Mammary epithelial cell (primary cell): ENCODE measurements around the gene BAIAP2L1.

Experiments used
- EZH2 ChIP-seq: IDR thresholded peaks from 2 replicates; pipeline ENCODE4 v1.6.1; 2012; ENCODE audit warnings: low read length, inconsistent platforms, borderline replicate concordance
- TF ChIP-seq, protein P1 (sequence below), 2 donors: IDR thresholded peaks in 1 of 2; conservative IDR thresholded peaks in 1 of 2; 2 replicates each; pipeline ENCODE4 v1.5.1; 2011 to 2012; ENCODE audit warnings: inconsistent platforms in 2 of 2, low read length in 2 of 2, mild to moderate bottlenecking in 2 of 2, control low read depth in 1 of 2, low read depth in 1 of 2; ENCODE audit not compliant: insufficient read depth in 1 of 2; ENCODE audit errors: extremely low read depth in 1 of 2

DNA sequence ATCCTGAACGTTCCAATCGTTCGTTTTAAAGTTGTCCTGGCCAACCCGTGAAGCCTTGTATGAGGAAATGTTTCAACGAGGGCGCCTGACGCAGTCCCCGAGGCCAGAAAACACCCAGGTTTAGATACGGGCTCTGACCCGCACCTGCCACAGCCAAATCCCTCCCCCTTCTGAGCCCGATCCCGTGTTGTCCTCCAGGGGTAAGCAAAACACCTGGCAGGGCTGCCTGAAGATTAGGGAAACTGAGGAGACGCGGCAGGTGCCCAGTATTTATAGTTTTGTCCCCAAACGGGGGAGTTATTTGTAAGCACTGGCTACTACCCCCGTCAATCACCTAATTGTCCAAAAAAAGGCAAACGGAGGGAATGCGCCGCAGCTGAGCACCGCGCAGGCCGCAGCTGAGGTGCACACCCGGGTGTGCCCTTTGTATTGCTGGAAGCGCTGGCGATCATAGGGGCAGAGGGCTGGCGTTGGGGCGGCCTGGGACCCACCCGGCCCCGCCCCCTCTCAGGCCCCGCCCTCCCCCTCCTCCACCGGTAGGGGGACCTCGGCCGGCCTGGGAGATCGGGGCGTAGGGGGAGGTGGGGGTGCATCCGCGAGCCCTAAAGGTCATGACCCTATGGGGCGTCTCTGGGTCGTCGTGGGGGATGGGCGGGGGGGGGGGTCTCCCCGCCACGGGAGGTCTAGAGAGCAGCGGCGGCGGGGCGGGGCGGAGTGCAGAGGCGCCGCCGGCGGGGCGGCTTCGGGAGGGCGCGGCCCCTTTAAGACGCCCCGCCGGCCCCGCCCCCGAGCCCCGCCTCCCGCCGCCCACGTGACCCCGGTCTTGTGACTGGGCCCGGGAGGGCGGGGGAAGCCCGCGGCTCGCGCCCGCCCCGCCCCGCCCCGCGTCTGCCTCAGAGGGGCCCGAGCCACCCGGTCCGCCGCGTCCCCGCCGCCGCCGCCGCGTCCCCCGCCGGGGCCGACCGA lies 119.8 kb downstream of the BAIAP2L1 start, which contains the start of gene BRI3:
- TF ChIP-seq, protein P1, sequence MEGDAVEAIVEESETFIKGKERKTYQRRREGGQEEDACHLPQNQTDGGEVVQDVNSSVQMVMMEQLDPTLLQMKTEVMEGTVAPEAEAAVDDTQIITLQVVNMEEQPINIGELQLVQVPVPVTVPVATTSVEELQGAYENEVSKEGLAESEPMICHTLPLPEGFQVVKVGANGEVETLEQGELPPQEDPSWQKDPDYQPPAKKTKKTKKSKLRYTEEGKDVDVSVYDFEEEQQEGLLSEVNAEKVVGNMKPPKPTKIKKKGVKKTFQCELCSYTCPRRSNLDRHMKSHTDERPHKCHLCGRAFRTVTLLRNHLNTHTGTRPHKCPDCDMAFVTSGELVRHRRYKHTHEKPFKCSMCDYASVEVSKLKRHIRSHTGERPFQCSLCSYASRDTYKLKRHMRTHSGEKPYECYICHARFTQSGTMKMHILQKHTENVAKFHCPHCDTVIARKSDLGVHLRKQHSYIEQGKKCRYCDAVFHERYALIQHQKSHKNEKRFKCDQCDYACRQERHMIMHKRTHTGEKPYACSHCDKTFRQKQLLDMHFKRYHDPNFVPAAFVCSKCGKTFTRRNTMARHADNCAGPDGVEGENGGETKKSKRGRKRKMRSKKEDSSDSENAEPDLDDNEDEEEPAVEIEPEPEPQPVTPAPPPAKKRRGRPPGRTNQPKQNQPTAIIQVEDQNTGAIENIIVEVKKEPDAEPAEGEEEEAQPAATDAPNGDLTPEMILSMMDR (conservative IDR thresholded peaks at IDR 0.05 in 1 of 2, IDR thresholded peaks at IDR 0.05 in 1 of 2; ENCODE audit: extremely low read depth in 1 of 2, insufficient read depth in 1 of 2, low read depth in 1 of 2, low read length in 2 of 2): no peak
- no peak for TF ChIP-seq EZH2
